ENCODE data around the gene OR10R2. TPM values are rescaled to one million over a fixed set of nuclear protein-coding genes. Genes with fewer than 3 reads are reported as not detected.
A peak's percentile ranks its signal among the peaks of the same experiment; 100 is the strongest.

The OR10R2 gene
- total and polyA plus RNA-seq, 2 donors from 2014 or later: not detected

- H3K36me3 ChIP-seq (ENCODE audit: control insufficient read depth in 2 of 3, insufficient read depth in 3 of 3, low read length in 3 of 3): no peaks in the 10 kb centered on the region
- no peak overlapping the region for H3K27ac ChIP-seq (ENCODE audit: low read depth in 2 of 2, low read length in 2 of 2)
- H3K27me3 ChIP-seq (ENCODE audit: control insufficient read depth, insufficient read depth, low read length): no peaks in the 10 kb centered on the region
- TF ChIP-seq CTCF (IDR thresholded peaks at IDR 0.05; ENCODE audit: borderline replicate concordance, extremely low read depth, insufficient read depth): peak; percentile 48
- DNase-seq: peak in 2 of 5 donors; percentile 17 to 50
- H3K9ac ChIP-seq (ENCODE audit: low read length in 3 of 3): no peak overlapping the region
- H3K4me1 ChIP-seq (ENCODE audit: control insufficient read depth in 2 of 3, insufficient read depth in 2 of 3, low read depth in 1 of 3, low read length in 3 of 3): no peaks in the 10 kb centered on the region
- H3K4me3 ChIP-seq (ENCODE audit: low read length in 3 of 3): no peak overlapping the region
- FAIRE-seq: peak; percentile 19
- H3K9me3 ChIP-seq (ENCODE audit: control insufficient read depth in 2 of 3, insufficient read depth in 1 of 3, low read length in 3 of 3): no peaks in the 10 kb centered on the region
- intact Hi-C loops (cut with DNase I): no loop called here
Observed at GRCh38 chr1:158527190-158527815, 55.3 kb downstream of the OR10R2 start.

Other genes with a start within 250 kb of the OR10R2 start
- gene CD1A, start 217.8 kb upstream of the OR10R2 start, total RNA-seq: 0.22 TPM
- not detected for gene CD1A, start 217.8 kb upstream of the OR10R2 start, polyA plus RNA-seq (ENCODE audit: insufficient read depth, low read depth, low replicate concordance)
- gene CD1C, start 182.3 kb upstream of the OR10R2 start, total RNA-seq: 4.8 TPM
- 0.45 TPM for gene CD1C, start 182.3 kb upstream of the OR10R2 start, polyA plus RNA-seq (ENCODE audit: insufficient read depth, low read depth, low replicate concordance)
- gene CD1B, start 140.7 kb upstream of the OR10R2 start, total RNA-seq: 0.60 TPM
- not detected for gene CD1B, start 140.7 kb upstream of the OR10R2 start, polyA plus RNA-seq (ENCODE audit: insufficient read depth, low read depth, low replicate concordance)
- 3.5 TPM for gene CD1E, start 118.3 kb upstream of the OR10R2 start, total RNA-seq
- not detected for gene CD1E, start 118.3 kb upstream of the OR10R2 start, polyA plus RNA-seq (ENCODE audit: insufficient read depth, low read depth, low replicate concordance)
- gene OR10T2, start 72.8 kb upstream of the OR10R2 start, total RNA-seq: not detected
- not detected for gene OR10T2, start 72.8 kb upstream of the OR10R2 start, polyA plus RNA-seq (ENCODE audit: insufficient read depth, low read depth, low replicate concordance)
- not detected for gene OR10K2, start 46.0 kb upstream of the OR10R2 start, total RNA-seq
- not detected for gene OR10K2, start 46.0 kb upstream of the OR10R2 start, polyA plus RNA-seq (ENCODE audit: insufficient read depth, low read depth, low replicate concordance)
- not detected for gene OR10K1, start 10.4 kb upstream of the OR10R2 start, total RNA-seq
- gene OR10K1, start 10.4 kb upstream of the OR10R2 start, polyA plus RNA-seq (ENCODE audit: insufficient read depth, low read depth, low replicate concordance): not detected
- not detected for gene OR6Y1, start 82.2 kb downstream of the OR10R2 start, total RNA-seq
- gene OR6Y1, start 82.2 kb downstream of the OR10R2 start, polyA plus RNA-seq (ENCODE audit: insufficient read depth, low read depth, low replicate concordance): not detected
- gene OR6P1, start 98.4 kb downstream of the OR10R2 start, total RNA-seq: not detected
- not detected for gene OR6P1, start 98.4 kb downstream of the OR10R2 start, polyA plus RNA-seq (ENCODE audit: insufficient read depth, low read depth, low replicate concordance)
- not detected for gene OR10X1, start 107.7 kb downstream of the OR10R2 start, total RNA-seq
- not detected for gene OR10X1, start 107.7 kb downstream of the OR10R2 start, polyA plus RNA-seq (ENCODE audit: insufficient read depth, low read depth, low replicate concordance)
- gene OR10Z1, start 133.0 kb downstream of the OR10R2 start, total RNA-seq: not detected
- not detected for gene OR10Z1, start 133.0 kb downstream of the OR10R2 start, polyA plus RNA-seq (ENCODE audit: insufficient read depth, low read depth, low replicate concordance)
- 0.28 TPM for gene SPTA1, start 214.5 kb downstream of the OR10R2 start, total RNA-seq
- not detected for gene SPTA1, start 214.5 kb downstream of the OR10R2 start, polyA plus RNA-seq (ENCODE audit: insufficient read depth, low read depth, low replicate concordance)
- gene OR6K2, start 228.4 kb downstream of the OR10R2 start, total RNA-seq: not detected
- gene OR6K2, start 228.4 kb downstream of the OR10R2 start, polyA plus RNA-seq (ENCODE audit: insufficient read depth, low read depth, low replicate concordance): not detected
- not detected for gene OR6K3, start 248.5 kb downstream of the OR10R2 start, total RNA-seq
- not detected for gene OR6K3, start 248.5 kb downstream of the OR10R2 start, polyA plus RNA-seq (ENCODE audit: insufficient read depth, low read depth, low replicate concordance)